ENCODE data around the gene GNA14.
"Not testable (repeated sequence)": the region's sequence is repeated elsewhere in the genome, so short reads cannot be mapped to it uniquely, and the experiment has no call there.

The GNA14 gene

DNA sequence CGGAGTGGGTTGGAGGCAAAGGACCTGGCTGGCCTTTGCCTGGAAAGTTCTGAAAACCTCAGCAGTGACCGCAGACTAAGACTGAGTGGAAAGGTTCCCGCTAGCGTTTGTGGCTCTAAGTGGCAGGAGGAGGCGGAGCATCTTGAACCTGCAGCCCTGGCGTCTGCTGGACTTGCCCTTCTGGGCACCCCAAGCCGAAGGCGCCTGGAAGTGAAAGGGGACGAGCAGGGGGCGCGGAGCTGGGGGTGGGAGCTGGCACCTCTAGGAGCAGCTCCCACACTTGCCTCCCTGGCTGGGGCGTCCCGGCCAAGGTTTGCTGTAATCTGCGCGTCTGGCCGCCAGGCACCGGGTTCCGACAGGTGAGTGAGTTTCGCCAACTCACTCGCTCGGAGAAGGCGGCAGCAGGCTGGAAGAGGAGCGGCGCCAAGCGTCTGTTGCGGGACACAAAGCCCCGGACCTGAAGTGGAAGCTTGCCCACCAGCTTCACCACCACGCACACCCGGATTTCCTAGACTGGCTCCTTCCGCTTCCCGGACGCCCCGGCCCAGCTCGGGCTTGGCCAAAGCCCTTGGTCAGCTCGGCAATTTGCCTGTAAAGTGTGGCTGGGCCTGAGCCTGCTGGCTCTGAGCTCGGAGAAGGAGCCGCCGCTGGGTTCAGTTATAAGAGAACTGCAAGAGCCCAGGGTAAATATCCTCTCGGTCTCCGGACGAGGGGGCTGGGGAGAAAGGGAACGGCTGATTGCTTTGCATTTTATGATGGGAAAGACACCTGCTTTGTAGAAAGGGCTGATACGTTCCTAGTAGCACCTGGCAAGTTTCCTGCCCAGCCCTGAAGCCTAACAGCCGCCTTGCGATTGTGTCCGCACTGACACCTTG lies at the start of gene GNA14:
GNA14 (minus strand) TSS at position 89 of the 875 bp plus-strand sequence. CDS start 529 bp downstream, outside the sequence.
- no peak for DNase-seq

DNA sequence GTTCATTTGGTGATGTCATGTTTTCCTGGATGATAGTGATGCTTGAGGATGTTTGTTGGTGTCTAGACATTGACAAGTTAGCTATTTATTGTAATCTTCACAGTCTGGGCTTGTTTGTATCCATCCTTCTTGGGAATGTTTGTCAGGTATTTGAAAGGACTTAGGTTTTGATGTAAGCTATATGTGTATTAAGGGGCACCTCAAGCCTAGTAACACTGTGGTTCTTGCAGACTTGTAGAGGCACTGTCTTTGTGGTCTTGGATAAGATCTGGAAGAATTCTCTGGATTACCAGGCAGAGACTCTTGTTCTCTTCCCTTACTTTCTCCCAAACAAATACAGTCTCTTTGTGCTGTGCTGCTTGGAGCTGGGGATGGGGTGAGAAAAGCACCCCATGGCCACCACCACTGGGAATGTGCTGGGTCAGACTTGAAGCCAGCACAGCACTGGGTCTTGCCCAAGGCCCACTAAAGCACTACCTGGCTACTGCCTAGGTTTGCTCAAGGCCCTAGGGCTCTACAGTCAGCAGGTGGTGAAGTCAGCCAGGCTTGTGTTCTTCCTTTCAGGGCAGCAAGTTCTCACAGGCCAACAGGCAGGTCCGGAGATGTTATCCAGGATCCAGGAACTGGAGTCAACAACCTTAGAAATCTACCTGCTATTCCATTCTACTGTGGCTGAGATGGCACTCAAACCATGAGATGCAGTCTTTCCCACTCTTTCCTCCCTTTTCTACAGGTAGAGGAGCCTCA lies 49.3 kb upstream of the GNA14 start:
- DNase-seq, result no peak

DNA sequence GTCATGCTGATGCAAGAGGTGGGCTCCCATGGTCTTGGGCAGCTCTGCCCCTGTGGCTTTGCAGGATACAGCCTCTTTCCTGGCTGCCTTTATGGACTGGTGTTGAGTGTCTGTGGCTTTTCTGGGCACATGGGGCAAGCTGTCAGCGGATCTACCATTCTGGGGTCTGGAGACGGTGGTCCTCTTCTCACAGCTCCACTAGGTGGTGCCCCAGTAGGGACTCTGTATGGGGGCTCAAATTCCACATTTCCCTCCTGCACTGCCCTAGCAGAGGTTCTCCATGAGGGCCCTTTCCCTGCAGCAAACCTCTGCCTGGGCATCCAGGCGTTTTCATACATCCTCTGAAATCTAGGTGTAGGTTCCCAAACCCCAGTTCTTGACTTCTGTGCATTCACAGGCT lies 42.6 kb upstream of the GNA14 start:
- not testable (repeated sequence) for DNase-seq

DNA sequence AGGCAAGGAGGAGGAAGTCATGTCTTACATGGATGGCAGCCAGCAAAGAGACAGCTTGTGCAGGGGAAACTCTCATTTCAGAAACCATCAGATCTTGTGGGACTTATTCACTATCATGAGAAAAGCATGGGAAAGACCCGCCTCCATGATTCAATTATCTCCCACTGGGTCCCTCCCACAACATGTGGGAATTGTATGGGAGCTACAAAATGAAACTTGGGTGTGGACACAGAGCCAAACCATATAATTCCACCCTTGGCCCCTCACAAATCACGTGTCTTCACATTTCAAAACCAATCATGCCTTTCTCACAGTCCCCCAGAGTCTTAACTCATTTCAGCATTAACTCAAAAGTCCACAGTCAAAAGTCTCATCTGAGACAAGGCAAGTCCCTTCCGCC lies 42.0 kb upstream of the GNA14 start:
- DNase-seq, result not testable (repeated sequence)

DNA sequence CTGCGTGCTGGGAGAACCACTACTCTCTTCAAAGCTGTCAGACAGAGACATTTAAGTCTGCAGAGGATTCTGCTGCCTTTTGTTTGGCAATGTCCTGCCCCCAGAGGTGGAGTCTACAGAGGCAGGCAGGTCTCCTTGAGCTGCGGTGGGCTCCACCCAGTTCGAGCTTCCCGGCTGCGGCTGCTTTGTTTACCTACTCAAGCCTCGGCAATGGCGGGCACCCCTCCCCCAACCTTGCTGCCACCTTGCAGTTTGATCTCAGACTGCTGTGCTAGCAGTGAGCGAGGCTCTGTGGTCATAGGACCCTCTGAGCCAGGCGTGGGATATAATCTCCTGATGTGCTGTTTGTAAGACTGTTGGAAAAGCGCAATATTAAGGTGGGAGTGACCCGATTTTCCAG lies 39.6 kb upstream of the GNA14 start:
- not testable (repeated sequence) for DNase-seq

DNA sequence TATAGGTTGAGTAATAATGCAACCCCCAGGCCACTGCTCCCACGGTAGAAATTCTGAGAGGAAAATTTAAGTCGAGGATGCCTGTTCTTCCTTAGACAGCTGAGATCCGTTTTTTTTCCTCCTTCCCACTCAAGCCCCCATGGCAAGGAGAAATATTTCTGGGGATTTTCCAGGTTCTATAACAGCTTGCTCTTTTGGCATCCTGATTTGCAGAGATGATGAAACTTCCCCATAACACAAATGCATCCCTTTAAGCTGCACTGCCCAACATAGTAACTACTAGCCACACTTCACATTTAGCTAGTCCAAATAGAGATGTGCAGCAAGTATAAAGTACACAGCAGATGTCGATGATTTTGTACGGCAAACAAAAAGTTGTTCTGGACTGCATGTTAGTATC lies 32.5 kb upstream of the GNA14 start:
- no peak for DNase-seq

DNA sequence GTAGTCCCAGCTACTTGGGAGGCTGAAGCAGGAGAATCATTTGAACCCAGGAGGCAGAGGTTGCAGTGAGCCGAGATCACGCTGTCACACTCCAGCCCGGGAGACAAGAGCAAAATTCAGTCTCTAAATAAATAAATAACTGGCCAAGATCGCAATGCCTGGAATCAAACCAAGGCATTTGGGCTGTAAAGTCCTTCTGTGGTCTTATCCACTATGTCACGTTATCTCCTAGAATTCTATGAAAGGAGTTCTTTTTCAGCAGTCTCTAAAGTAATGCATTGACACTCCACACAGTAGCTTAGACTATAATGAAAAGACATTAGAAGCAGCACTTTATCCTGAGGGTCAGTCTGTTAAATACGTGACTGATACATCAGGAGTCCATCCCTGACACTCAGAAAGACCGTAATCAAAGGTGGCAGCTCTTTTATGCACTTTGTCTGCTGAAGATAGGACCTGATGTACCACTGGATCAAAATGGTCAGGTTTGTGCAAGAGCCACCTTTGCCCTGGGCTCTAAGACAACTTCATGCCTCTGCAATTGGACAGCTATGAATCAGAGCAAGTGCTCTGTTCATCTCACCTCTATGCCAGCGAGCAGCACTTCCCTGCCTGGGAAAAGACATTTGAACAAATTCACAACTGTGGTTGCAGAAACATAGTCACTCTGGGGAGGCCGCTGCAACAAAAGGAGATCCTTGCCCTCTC lies 31.7 kb upstream of the GNA14 start:
- no peak for DNase-seq

DNA sequence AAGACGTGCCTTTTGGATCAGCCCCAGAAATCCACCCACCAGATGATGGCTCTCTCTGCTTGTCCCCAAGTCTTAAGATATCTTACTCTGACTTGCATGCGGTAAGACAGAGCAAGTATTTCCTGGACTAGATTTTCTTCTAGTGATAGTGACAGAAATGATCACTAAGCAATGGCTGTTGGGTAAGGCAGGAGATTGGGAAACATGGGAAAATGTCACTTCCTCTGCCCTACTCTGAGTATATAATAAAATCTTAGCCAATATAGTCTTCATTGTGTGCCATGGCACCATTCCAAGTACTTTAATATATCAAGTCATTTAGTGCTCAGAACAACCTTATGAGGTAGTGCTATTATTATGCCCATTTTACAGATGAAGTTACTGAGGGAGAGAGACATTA lies 31.0 kb upstream of the GNA14 start:
- DNase-seq, result no peak

DNA sequence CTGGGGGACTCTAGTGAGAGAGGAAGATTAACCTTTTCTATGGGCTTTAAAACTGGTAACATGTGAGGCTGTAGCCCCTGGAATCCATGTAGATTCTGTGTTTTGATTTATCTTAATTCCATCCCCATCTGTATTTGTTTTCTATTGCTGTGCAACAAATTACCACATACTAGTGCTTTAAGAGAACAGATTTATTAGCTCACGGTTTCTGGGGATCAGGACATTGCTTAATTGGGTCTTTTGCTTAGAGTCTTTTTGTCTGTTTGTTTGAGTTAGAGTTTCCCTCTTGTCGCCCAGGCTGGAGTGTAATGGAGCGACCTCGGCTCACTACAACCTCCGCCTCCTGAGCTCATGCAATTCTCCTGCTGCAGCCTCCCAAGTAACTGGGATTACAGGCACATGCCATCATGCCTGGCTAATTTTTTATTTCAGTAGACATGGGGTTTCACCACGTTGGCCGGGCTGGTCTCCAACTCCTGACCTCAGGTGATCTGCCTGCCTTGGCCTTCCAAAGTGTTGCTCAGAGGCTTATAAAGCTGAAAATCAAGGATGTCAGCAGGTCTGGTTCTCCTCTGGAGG lies 29.9 kb upstream of the GNA14 start:
- DNase-seq, result no peak

DNA sequence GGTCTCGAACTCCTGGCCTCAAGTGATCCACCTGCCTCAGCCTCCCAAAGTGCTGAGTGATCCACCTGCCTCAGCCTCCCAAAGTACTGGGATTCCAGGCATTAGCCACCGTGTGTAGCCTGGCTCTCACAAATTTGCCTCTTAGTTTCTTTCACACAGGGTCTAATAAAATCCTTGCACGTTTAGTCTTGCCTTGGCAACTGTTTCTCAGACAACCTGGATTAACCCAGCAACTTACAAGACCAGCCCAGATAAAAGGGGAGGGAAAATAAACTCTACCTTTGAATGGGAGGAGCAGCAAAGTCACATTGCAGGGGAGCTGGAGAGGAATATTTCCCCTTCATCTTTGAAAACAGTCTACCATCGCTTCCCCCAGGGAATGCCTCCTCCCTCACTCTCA lies 29.3 kb upstream of the GNA14 start:
- DNase-seq, result no peak

DNA sequence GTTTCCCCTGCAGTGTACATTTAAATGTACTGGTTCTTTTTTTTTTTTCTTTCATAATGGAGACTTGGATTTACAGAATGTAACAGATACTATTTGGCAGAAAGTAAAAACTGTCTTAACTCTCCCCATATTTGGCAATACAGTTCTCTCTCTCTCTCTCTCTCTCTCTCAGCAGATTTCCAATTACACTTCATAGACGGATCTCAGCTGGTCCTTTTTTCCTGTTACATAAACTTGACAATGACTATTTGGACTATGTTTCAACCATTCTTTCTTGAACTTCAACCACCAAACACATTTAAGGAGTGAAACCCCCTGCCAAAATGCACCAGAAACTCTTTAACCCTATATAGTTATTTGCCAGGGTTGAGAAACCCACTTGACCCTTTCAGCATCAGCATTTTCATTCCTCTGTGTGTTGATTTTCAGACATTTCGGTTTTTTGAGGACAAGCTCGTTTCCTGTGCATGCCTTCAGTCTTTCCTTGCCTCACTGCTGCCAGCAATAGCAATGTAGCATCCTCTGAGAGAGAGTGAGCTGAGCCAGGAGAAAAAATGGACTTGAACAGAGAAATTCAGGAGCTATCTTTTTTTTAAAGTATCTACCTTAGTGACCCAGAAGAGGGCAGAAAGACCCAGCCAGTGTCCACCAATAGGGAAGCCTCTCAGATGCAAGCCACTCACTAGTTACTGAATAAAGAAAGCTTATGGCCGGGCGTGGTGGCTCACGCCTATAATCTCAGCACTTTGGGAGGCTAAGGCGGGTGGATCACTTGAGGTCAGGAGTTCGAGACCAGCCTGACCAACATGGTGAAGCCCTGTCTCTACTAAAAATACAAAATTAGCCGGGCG lies 26.0 kb upstream of the GNA14 start:
- no peak for DNase-seq

DNA sequence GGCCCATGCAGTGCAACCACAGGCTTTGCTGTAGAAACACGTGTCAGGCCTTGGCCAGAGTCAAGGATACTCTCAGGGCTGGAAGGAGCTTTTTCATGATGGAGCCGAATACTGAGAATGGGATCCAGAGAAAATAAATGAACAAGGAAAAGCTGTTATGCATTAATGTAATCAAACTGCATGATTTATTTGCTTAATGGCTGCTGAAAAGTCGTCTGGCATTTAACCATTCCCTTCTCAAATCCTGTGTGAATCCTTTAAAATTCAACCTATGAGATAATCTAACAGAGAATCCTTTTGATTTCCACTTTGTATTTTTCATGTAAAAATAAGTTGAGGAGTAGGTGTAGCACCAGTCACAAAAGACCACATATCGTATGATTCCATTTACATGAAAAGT lies 24.1 kb upstream of the GNA14 start:
- no peak for DNase-seq

DNA sequence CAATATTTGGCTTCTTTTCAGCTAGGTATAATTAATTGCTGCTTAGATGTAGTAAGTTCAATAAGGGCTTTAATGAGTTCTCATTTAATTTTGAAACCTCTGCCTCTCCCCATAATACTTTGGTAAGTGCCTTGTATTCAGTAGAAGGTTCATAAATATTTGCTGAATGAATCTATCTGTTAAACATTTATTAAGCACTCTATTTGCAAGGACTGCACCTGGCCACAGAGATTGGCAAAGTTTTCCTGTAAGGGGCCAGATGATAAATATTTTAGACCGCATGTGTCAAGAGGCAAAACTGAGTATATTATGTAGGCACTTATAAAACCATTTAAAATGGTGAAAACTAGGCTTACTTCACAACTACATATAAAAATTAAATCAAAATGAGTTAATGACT lies 19.0 kb upstream of the GNA14 start:
- no peak for DNase-seq

DNA sequence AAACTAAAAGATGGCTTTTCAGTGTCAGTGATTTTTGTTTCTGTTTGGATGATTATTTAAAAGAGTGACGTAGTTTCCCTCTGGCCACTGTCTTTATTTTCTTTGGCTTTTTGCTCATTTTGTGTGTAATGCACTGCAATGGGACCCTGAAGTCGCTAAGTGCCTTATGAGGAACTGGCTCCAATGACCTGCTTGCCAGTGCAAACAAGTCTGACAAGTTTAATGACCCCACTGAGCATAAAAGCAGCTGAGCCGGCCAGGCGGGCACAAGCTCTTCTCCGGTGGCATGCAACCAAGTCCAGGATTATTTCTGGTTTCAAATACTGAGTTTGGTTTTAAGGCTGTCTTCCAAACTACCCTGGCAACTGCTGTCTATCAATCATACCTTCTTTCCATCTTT lies 15.6 kb upstream of the GNA14 start:
- DNase-seq, result no peak

DNA sequence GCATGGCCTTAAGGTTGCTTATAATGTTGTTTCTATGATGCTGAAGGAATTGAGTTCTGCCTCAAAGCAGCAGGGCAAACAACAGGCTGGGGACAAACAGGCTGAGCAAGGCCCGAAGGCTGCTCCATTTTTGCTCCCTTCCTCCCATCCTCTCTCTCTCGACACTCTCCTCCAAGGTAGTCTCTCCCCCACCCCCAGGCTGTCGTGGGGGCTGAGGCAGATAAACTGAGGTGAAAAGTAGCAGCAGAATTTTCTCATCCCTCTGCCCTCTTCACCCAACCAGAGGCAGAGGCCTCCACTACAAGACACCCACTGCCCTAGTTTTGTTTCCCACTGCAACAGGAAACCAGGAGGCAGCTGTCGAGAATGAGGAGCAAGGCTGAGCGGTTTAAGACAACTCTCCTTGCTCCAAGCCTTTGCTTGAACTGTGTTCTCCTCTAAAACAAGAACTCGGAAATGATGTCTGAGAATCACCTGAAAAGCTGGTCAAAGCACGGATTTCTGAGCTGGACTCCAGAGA lies 13.5 kb upstream of the GNA14 start:
- no peak for DNase-seq

DNA sequence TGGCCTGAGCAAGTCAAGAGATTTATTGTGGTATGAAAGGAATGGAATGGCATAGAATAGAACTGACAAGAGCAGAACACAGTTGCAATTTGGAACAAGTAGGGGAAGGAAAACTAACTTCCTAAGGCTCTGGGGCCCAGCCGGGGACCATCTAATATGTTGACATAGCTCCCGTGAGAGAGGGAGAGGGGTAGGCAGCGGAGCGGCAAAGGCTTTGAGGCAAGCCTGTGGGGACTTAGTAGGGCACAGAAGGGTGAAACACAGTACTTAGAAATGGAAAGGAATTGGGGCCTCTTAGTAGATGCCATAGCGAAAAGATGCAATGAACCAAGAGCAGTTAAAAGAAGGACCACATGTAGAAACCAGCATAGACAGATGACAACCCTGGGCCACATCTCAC lies 11.8 kb upstream of the GNA14 start:
- DNase-seq, result no peak

DNA sequence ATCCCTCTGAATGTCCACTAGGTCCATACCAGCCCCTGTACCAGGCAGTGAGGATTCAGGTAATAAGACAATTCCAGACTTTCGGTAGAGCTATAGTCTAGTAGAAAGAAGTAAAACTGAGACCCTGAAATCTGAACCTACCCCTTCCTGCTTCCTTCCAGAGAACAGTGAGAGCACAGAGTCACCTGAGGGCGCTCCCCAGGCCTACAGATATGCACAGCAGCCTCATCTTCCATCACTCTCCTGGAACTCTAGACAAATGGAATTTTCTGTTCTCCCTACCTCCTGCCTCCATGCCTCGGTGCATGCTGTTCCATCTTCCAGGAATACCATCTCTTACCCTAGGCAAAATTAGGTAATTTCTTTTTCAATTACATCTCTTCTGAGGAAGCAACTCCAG lies 3.1 kb upstream of the GNA14 start:
- no peak for DNase-seq

DNA sequence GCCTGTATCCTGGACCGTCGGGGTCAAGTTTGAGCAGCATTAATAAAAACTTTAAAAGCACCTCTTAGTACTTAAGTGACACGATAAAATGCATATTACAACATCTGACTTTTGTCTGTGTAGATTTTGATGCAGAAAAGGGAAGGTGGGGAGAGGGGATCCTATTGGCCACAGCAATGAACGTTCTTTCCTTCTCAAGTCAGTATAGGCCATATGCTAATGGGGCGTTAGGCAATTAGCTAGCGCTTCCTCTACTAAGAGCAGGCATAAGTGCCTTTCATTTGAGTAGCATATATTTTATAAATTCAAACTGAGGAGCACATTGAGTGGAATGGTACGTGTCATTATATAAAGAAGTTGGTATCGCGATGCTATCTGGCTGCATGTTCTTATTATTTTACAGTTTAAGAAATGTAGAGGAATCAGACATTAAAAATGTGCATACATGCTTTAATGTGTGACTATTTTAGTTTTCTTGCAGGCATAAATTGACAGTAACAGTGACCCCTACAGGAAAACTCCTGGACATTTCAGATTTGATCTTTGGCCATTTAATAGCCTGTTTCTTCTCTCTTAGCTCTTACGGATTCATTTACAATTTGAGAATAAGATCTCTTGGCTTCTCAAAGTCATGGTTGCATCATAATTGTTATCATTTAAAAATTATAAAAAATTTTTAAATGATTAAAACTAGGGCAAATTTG lies 1.1 kb upstream of the GNA14 start:
- no peak for DNase-seq

DNA sequence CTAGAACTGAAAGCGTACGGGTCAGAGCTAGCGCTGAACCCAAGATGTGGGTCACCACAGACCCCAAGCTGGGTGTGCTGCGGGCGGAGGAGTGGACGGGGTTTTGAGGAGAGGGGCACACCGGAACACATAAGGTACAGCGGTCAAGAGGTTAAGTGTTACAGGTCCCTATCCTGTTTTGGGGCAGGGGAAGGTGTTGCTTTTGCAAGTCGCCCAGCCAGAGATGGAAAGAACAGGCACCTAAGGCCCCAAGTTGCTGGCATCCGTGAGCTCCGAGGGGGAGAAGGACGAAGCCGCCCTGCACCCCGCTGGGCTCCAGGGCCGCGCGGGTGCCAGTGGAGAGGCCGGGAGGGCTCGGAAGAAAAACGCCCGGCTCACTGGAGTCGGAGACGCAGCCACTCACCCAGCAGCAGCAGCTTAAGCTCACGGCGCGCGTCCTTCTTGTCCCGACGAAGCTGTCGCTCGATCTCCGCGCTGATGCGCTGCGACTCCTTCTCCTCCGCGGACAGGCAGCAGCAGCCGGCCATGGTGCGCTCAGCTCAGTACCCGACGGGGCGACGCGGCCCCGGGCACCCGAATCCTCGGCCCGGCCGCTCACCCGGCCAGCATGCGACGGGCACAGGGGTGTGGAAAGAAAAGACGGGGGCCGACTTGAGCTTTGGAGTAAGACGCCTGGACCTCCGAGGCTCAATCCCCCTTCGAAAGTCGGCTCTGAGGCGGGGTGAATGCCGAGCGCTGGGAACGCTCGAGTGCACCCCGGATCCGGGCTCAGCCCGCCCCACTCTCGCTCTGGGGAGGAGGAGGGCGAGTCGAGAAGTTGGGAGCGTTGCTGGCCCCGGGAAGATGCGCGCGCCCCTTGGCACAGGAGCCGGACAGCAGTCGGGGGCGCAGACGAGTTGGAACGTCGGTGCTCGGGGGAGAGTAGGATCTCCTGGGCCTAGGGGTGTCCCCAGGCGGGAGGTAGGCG lies 572 bp downstream of the GNA14 start:
- DNase-seq, result no peak

DNA sequence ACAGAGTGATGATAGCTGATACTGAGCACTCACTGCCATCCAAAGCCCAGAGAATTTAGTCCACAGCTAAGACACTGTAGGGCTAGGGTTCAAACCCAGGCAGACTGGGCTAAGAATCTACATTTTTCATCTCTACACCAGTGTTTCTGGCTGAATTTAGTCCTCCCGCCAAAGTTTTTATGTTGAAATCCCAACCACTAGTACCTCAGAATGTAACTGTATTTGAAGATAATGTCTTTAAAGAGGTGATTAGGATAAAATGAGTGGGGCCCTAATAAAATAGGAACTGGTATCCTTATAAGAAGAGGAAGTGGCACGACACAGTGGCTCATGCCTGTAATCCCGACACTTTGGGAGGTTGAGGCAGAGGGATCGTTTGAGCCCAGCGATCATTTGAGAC lies 4.3 kb downstream of the GNA14 start:
- no peak for DNase-seq

Measured in 8988T (cell line).